HG02571 (cell line): ENCODE data around the gene KPRP.

Experiments
- ATAC-seq: cut with Tn5 transposase; IDR thresholded peaks from one replicate; pipeline ENCODE4 v1.9.1; 2021; ENCODE audit warnings: mild to moderate bottlenecking, moderate library complexity; ENCODE audit not compliant: unreplicated experiment

Gene KPRP

DNA sequence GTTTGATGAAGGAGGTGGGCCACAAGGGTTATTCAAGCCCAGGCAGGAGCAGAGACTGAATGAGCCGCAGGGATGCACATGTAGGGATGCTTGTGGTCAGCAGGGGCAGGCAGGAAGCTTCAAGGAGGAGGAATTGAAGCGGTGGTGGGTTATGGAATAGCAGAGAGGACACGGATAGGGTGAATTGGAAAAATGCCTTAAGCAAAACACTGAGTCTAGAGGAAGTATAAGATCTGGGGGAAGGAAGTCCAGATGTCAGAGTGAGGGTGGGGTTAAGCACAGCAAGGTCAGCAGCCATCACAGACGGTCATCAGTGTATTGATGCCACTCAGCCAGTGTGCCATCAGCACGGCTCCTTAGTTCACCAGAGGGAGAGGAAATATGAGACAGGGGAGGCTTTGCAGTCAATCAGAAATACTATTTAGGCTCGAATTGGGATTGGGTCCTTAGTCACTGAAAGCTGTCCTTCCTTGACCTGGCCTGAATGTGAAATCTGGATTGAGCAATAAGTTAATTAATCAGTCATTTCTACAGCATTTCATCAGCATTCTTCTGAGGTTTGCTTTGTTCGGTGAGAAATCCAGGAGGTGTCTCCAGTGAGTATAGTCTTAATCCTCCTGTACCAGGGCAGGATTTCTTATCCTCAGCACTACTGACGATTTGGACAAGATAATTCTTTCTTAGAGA lies 11.2 kb downstream of the KPRP start:
- no peak for ATAC-seq

DNA sequence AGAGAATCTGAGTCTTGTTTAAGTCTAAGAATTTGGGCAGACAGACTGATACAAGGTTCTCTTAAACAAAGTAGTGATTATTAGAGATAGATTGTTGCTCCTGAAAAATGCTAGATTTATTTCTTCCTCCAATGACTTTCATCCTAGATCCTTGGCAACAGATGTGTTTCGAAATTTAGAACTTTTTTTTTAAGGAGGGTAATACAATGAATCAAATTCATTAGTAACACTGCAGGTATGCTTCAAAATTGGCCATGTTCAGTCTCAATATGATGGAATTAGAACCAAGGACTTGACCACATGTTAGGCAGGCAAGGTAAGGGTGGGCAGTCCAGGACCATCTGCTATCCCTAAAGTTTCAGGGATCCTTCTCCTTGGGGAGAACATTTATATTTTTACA lies 12.6 kb downstream of the KPRP start:
- ATAC-seq: no peak

DNA sequence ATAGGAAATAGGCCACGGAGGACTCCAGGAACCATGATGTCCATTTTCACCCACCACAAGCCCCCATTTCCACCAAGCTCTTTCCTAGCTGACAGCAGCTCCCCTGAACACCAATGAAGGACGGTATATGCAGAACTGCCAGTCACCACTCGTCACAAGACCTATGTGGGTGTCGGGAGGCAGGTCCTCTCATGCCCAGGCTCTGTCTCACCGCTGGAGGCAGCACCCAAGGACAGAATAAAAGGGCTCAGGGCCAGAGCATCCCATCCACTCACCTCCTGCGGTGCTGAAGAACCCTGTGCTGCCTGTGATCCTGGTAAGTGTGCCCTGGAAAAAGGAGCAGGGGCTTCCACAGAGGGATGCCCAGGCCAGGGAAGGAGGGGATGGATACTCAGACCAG lies 17.1 kb downstream of the KPRP start, which contains the start of gene LCE1F:
Gene LCE1F (plus strand): TSS at position 266 of the 400 bp plus-strand sequence. CDS start 1,232 bp downstream, outside the sequence.
- ATAC-seq: no peak

DNA sequence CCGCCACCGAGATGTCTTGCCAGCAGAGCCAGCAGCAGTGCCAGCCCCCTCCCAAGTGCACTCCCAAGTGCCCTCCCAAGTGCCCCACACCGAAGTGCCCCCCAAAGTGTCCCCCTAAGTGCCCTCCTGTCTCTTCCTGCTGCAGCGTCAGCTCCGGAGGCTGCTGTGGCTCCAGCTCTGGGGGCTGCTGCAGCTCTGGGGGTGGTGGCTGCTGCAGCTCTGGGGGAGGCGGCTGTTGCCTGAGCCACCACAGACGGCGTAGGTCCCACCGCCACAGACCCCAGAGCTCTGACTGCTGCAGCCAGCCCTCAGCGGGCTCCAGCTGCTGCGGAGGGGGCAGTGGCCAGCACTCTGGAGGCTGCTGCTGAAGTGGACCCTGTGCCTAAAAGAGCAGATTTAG lies 18.5 kb downstream of the KPRP start:
- ATAC-seq: no peak

DNA sequence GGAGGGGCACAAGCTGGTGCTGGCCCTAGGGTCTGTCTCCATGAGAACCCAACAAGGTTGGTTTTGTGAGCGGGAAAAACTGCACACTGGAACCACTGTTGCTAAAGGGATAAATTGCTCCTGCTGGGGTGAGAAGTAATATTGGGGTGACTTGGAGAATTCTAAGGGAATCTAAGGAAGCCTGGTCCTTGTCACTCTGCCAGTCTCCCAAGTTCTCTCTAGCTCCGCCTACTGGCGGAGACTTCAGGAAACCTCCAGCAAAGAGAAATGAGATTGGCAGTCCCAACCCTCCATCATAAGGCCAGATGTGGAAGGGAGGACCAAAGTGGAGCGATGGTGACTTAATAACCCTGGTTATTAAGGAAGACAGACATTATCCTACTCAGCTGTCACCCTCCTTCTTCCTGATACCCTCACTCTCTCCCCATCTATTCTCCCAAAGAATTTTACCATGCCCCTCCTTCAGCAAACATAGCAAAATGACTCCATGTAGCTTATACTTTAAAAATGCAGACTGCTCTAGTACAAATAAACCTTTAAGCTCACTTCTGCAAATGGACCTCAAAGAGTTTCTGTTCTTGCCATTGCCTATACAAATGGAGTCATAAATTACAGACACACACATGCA lies 19.8 kb downstream of the KPRP start:
- no peak for ATAC-seq

DNA sequence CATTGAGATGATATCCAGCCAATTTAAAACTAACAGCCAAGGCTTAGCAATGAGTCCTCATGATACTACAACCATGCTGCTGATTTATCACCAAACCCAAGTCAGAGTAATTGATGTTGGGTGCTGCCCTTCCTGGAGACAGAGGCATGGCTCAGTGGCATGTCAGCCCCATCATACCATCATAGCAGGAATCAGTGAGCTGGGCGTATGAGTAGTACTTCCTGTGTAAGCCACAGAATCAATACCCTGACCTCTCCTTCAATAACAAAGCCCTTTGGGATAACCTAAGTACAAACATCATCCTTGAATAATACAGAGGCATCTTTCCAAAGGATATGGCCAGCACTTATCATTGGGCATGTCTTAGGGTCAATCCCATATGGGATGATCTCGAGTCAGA lies 25.3 kb downstream of the KPRP start:
- no peak for ATAC-seq

DNA sequence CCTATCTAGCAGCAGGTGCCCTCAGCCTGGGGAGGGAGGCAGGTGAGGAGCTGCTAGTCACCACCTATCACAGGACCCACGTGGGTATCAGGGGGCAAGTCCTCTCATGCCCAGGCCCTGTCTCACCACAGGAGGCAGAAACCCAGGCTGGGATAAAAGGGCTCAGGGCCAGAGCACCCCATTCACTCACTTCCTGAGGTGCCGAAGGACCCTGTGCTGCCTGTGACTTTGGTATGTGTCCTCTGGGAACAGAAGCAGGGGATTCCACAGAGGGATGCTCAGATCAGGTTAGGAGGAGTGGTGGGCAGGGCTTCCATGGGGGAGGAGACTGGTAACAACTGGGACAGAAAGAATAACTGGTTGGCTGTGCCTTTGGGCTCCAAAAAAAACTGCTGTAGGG lies 28.3 kb downstream of the KPRP start, which contains the start of gene LCE1E:
Gene LCE1E (plus strand): TSS at position 181 of the 400 bp plus-strand sequence. CDS start 1,043 bp downstream, outside the sequence.
- no peak for ATAC-seq

DNA sequence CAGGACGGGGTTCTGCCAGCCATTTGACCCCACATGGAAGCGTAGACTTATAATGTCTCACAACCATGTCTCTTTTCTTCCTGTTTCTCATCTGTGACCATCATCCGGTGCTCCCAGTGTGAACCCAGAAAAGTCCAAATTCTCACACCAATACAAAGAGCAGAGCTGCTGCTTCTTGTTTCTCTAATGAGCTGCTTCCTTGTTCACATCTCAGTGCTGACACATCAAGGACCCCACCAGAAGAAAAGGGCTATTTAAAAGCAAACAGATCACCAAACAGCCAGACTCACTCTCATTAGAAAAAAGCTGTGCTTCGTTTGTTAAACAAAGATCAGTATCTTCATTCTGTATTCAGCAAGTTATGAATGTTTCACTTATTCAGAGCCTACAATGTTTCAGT lies 37.9 kb downstream of the KPRP start:
- ATAC-seq: no peak

DNA sequence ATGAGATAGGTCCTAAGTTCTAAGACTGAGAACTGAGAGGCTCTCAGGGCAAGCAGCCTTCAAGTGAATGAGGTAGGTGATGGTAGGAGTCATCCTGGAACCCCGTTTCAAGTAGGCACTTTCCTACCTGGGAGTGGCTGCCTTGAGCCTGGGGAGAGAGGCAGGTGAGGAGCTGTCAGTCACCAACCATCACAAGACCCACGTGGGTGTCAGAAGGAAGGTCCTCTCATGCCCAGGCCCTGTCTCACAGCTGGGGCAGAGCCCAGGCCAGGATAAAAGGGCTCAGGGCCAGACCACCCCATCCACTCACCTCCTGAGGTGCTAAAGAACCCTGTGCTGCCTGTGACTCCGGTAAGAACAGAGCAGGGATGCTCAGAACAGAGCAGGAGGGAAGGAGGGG lies 38.6 kb downstream of the KPRP start, which contains the start of gene LCE1D:
Gene LCE1D (plus strand): TSS at position 301 of the 400 bp plus-strand sequence. CDS start 1,074 bp downstream, outside the sequence.
- no peak for ATAC-seq

DNA sequence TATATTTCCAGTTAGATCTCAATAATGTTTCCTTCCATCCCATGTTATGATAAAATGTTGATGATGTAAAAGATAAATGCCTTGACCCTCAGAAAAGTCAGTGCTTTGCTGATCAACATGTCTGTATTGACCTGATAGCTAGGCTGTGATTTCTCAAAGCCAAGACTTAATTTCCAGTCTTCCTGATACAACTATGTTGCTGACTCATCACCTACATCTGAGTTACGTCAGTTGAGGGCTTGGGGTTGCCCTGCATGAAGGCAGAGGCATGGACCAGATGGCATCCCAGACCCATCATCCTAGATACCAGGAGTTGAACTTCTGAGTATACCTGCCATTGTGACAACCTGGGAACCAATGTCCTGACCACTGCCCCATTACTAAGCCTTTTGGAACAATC lies 43.5 kb downstream of the KPRP start:
- no peak for ATAC-seq

DNA sequence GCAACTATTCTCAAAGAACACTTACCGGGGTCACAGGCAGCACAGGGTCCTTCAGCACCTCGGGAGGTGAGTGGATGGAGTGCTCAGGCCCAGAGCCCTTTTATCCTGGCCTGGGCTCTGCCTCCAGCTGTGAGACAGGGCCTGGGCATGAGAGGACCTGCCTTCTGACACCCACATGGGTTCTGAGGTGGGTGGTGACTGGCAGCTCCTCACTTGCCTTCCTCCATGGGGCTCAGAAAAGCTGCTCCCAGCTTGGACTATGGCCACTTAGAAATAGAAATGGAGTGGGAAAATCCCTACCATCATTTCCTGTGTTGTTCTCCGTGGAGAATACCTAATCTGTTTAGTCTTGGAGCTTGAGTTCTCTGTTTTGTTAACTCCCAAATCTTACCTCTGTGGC lies 48.8 kb downstream of the KPRP start, which contains the start of gene LCE1C:
Gene LCE1C (minus strand): TSS at position 76 of the 400 bp plus-strand sequence. CDS start 1,173 bp downstream, outside the sequence.
- ATAC-seq: no peak

DNA sequence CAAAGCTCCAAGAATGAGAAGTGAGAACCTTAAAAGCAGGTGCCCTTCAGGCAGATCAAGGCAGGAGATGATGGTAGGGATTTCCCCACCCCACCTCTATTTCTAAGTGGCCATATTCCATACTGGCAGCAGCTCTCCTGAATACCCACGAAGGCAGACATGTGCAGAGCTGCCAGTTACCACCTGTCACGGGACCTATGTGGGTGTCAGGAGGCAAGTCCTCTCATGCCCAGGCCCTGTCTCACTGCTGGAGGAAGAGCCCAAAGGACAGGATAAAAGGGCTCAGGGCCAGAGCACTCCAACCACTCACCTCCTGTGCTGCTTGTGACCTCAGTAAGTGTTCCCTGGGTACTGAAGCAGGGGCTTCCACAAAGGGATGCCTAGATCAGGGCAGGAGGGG lies 53.2 kb downstream of the KPRP start:
- ATAC-seq: no peak
